Esophagus muscularis mucosa (tissue), 4 donors: Measurements from ENCODE around the gene BLNK.

Experiments used
- EP300 ChIP-seq: sonication (generic); formaldehyde crosslinking; IDR thresholded peaks from one replicate; pipeline ENCODE4 v1.6.1; 2017; ENCODE audit warnings: antibody characterized with exemption
- POLR2AphosphoS5 ChIP-seq, 2 donors: sonication (generic); formaldehyde crosslinking; IDR thresholded peaks; one replicate each; pipeline ENCODE4 v1.6.1; 2017; ENCODE audit warnings: antibody characterized with exemption in 2 of 2
- TF ChIP-seq, protein P1 (sequence below), 3 experiments: fragments of 200-600 bp in 2 of 3; fragments of 450-650 bp in 1 of 3; sonication (generic) in 2 of 3; IDR thresholded peaks; one replicate each; pipeline ENCODE4 v1.5.1; 2017 to 2019; ENCODE audit warnings: antibody characterized with exemption in 3 of 3, mild to moderate bottlenecking in 2 of 3, moderate library complexity in 1 of 3

DNA sequence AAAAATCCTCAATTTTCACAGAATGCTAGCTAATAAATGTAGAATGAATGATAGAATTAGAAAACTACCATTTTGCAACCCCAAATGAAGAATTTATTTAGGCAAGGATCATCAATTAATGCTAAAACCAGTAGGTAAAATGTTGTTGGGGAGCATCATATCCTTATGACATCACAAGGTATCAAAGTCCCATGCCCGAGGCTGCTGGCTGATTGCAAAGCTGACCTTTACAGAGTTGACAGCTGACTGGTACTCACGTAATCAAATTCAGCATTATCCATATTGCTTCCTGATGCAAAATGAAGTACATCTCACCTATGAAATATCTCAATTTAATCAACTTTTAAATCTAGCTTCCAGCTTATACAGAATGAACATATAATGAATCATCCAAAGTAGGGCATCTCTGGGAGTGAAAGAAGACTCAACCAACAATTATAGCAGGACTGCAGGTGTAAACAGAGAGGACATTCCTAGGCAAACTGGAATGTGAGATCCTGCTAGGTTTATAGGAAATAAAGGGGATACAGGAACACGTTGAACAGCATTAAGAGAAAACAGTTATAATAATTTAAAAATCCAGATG is 10.2 kb upstream of the BLNK start:
- TF ChIP-seq, protein P1, sequence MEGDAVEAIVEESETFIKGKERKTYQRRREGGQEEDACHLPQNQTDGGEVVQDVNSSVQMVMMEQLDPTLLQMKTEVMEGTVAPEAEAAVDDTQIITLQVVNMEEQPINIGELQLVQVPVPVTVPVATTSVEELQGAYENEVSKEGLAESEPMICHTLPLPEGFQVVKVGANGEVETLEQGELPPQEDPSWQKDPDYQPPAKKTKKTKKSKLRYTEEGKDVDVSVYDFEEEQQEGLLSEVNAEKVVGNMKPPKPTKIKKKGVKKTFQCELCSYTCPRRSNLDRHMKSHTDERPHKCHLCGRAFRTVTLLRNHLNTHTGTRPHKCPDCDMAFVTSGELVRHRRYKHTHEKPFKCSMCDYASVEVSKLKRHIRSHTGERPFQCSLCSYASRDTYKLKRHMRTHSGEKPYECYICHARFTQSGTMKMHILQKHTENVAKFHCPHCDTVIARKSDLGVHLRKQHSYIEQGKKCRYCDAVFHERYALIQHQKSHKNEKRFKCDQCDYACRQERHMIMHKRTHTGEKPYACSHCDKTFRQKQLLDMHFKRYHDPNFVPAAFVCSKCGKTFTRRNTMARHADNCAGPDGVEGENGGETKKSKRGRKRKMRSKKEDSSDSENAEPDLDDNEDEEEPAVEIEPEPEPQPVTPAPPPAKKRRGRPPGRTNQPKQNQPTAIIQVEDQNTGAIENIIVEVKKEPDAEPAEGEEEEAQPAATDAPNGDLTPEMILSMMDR (IDR thresholded peaks at IDR 0.05): no peak
- TF ChIP-seq EP300 (no peak), POLR2AphosphoS5 (IDR thresholded peaks at IDR 0.05) (no peak)
